GM12891 (cell line): Measurements from ENCODE around the gene FBF1.

ENCODE experiments used
- DNase-seq: peaks from one replicate; pipeline ENCODE4 v3.0.0; 2011; ENCODE audit warnings: low spot score; ENCODE audit not compliant: insufficient read length
- FAIRE-seq: peaks from 2 replicates; lab custom pipeline; 2011; peaks lifted over from hg19 to GRCh38; lab: Jason Lieb, UNC
- PAX5 ChIP-seq: IDR thresholded peaks from 2 replicates; pipeline ENCODE4 v1.6.1; 2011; ENCODE audit warnings: low read length, moderate library complexity, mild to moderate bottlenecking; ENCODE audit not compliant: insufficient read depth, severe bottlenecking
- POLR2A ChIP-seq: IDR thresholded peaks from 2 replicates; pipeline ENCODE4 v1.6.1; 2011; ENCODE audit warnings: low read depth, low read length, control low read depth
- POLR2AphosphoS5 ChIP-seq: IDR thresholded peaks from 2 replicates; pipeline ENCODE4 v1.6.1; 2011; ENCODE audit warnings: low read depth, low read length, control low read depth
- POU2F2 ChIP-seq: IDR thresholded peaks from 2 replicates; pipeline ENCODE4 v1.6.1; 2011; ENCODE audit warnings: low read depth, mild to moderate bottlenecking, control low read depth, low read length, moderate library complexity
- SPI1 ChIP-seq: IDR thresholded peaks from 2 replicates; pipeline ENCODE4 v1.6.1; 2011; ENCODE audit warnings: low read depth, low read length, control low read depth
- TAF1 ChIP-seq: IDR thresholded peaks from 2 replicates; pipeline ENCODE4 v1.6.1; 2011; ENCODE audit warnings: low read depth, low read length, control low read depth

Gene FBF1

GRCh38 chr17:75877752-75878173 is 63.1 kb downstream of the FBF1 start:
- TF ChIP-seq TAF1 (no peak), POU2F2 (no peak), SPI1 (no peak), POLR2AphosphoS5 (no peak), PAX5 (no peak), POLR2A (no peak)
- DNase-seq: no peak
- peak; percentile 83 for FAIRE-seq

DNA sequence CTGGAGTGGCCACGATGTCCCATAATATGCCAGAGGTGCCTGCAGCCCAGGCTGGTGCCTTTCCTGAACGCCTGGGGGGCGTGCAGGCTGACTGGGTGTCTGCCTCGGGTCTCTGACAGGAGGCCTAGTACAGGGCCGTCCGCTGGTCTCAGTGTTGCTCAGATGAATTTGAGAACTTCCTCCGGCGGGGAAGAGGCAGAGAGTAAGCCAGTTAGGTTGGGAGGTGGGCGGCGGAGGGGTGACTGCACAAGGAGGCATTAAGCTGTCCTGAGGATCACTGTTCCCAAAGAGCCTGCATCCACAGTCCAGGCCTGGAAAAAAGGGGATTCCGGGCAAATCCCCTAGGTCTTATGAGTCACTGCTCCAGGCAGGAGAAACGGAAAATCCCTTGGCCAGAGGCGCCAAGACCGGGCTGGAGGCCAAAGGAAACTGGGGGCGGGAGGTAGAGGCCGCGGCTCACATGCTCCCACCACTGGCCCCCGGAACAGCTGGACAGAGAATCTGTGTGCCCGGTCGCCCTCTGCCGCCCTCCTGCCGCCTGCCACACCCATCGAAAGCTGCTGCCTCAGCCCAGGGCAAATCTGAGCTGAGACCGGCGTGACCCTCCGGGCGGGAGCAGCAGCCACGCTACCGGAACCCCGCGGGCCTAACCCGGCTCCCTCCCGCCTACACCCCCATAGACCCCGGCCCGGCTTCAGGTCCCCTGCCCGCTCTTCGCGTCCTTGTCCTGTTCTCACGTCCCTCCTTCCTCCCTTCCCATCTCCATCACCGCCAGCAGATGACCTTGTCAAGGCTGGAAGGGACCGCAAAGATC is 63.7 kb downstream of the FBF1 start:
- DNase-seq (no peak), FAIRE-seq (no peak)
- TF ChIP-seq PAX5 (no peak), POLR2A (no peak), SPI1 (no peak), POLR2AphosphoS5 (no peak), POU2F2 (no peak), TAF1 (no peak)

- no peak for TF ChIP-seq POLR2AphosphoS5
- no peak for TF ChIP-seq TAF1
- no peak for TF ChIP-seq PAX5
- TF ChIP-seq SPI1: no peak
- no peak for TF ChIP-seq POLR2A
- no peak for TF ChIP-seq POU2F2
- peak; percentile 77 for FAIRE-seq
- no peak for DNase-seq
Observed at GRCh38 chr17:75876190-75876937, 64.5 kb downstream of the FBF1 start.

GRCh38 chr17:75875940-75876189 is 65.0 kb downstream of the FBF1 start:
- FAIRE-seq: no peak

GRCh38 chr17:75875182-75875939 is 65.5 kb downstream of the FBF1 start:
- DNase-seq (no peak), FAIRE-seq (no peak)

More at GRCh38 chr17:75875940-75876189, 65.0 kb downstream of the FBF1 start:
- TF ChIP-seq PAX5 (no peak), POLR2AphosphoS5 (no peak), POU2F2 (no peak), POLR2A (no peak), SPI1 (no peak), TAF1 (no peak)
- no peak for DNase-seq

GRCh38 chr17:75874323-75875181 is 66.3 kb downstream of the FBF1 start:
- TF ChIP-seq SPI1 (no peak), TAF1 (no peak), POU2F2 (no peak), POLR2A (no peak), POLR2AphosphoS5 (no peak), PAX5 (no peak)
- FAIRE-seq (no peak), DNase-seq (no peak)

More at GRCh38 chr17:75875182-75875939, 65.5 kb downstream of the FBF1 start:
- no peak for TF ChIP-seq POLR2A
- TF ChIP-seq TAF1: no peak
- no peak for TF ChIP-seq PAX5
- no peak for TF ChIP-seq POU2F2
- no peak for TF ChIP-seq SPI1
- TF ChIP-seq POLR2AphosphoS5: no peak

- no peak for DNase-seq
- FAIRE-seq: no peak
- TF ChIP-seq TAF1 (no peak), POU2F2 (no peak), PAX5 (no peak), POLR2AphosphoS5 (no peak), SPI1 (no peak), POLR2A (no peak)
Observed at GRCh38 chr17:75873587-75874322, 67.1 kb downstream of the FBF1 start.
